Body of pancreas (tissue), 4 donors: ENCODE data around the gene STK11IP.

Experiments used
- POLR2A ChIP-seq, 3 donors: fragments of 450-650 bp; IDR thresholded peaks; one replicate each; pipeline ENCODE4 v1.6.1; 2016; ENCODE audit warnings: antibody characterized with exemption in 3 of 3, mild to moderate bottlenecking in 2 of 3
- TF ChIP-seq, protein P1 (sequence below), 7 experiments: fragments of 450-650 bp in 4 of 7; fragments of 200-600 bp in 3 of 7; sonication (generic) in 3 of 7; IDR thresholded peaks; one replicate each; pipeline ENCODE4 v1.5.1; 2016 to 2019; ENCODE audit warnings: antibody characterized with exemption in 7 of 7

DNA sequence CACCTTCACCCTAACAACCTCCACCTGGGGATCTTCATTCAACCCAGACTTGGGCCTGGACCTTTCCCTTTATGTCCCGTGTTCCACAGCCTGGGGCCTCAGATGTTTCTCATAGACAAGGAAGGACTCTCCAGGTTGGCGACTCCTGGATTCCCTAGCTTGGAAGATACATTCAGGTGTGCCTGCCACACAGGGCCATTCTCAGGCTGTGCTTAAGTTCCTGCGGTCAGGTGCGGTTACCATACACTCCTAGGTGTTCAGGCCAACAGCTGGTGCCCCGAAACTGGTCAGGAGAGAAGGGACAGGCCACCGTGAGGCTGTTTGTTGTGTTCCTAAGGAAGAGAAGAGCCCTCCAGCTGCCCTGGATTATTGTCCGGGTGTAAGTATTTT lies 45.4 kb downstream of the STK11IP start:
- TF ChIP-seq, protein P1, sequence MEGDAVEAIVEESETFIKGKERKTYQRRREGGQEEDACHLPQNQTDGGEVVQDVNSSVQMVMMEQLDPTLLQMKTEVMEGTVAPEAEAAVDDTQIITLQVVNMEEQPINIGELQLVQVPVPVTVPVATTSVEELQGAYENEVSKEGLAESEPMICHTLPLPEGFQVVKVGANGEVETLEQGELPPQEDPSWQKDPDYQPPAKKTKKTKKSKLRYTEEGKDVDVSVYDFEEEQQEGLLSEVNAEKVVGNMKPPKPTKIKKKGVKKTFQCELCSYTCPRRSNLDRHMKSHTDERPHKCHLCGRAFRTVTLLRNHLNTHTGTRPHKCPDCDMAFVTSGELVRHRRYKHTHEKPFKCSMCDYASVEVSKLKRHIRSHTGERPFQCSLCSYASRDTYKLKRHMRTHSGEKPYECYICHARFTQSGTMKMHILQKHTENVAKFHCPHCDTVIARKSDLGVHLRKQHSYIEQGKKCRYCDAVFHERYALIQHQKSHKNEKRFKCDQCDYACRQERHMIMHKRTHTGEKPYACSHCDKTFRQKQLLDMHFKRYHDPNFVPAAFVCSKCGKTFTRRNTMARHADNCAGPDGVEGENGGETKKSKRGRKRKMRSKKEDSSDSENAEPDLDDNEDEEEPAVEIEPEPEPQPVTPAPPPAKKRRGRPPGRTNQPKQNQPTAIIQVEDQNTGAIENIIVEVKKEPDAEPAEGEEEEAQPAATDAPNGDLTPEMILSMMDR (IDR thresholded peaks at IDR 0.05), result no peak
- no peak for TF ChIP-seq POLR2A (IDR thresholded peaks at IDR 0.05)
